GM18526 (cell line): Measurements from ENCODE around the gene EPHA4.

Experiments used
- POLR2A ChIP-seq: IDR thresholded peaks from 3 replicates; pipeline ENCODE4 v1.6.1; 2011; ENCODE audit not compliant: insufficient read length; ENCODE audit errors: extremely low read depth

Gene EPHA4

DNA sequence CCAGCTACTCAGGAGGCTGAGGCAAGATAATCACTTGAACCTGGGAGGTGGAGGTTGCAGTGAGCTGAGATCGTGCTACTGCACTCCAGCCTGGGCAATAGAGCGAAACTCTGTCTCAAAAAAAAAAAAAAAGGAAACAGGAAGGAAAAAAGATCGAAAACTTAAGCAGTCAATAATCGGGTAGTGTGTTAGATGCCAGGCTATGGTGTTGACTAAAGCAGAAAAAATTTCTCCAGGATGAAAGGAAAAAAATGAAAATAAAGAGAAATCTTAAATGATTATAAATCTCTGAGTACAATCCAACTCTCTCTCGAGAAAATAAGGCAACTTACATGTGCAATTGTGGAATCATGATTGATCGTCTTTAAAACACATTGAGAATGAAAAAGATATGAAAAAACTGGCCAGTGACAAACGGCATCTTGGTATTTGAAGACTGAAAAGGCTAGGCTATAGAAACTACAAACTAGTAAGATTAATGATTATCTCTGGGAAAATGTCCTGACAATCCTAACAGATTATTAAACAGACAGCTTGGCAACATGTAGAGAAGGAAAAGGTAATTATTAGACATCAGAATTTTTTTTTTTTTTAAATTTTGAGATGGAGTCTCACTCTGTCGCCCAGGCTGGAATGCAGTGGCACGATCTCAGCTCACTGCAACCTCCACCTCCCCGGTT, 16.3 kb upstream of the EPHA4 start:
- TF ChIP-seq POLR2A = no peak

DNA sequence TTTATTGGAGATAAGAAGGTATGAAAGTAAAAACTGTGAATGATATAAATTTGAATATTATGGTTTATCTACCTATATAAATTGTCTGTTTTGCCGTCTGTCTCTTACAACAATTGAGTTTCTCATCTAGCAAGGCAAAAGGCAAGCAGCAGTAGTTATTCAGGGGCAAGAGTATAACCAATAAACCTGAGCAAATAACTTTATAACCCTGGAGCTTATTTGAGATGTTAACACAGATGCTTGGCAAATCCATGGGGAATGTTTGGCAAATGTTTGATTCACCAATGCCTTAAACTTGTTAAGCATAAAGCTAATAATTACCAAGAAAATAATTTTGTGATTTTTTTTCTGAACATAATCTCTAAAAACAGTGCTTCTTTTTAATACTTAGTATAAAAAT, 9.9 kb upstream of the EPHA4 start:
- no peak for TF ChIP-seq POLR2A

- TF ChIP-seq POLR2A = no peak
These were observed 2.1 kb upstream of the EPHA4 start for GRCh38 chr2:221574231-221574570.

GRCh38 chr2:221573430-221574230, 1.5 kb upstream of the EPHA4 start:
- TF ChIP-seq POLR2A = no peak

DNA sequence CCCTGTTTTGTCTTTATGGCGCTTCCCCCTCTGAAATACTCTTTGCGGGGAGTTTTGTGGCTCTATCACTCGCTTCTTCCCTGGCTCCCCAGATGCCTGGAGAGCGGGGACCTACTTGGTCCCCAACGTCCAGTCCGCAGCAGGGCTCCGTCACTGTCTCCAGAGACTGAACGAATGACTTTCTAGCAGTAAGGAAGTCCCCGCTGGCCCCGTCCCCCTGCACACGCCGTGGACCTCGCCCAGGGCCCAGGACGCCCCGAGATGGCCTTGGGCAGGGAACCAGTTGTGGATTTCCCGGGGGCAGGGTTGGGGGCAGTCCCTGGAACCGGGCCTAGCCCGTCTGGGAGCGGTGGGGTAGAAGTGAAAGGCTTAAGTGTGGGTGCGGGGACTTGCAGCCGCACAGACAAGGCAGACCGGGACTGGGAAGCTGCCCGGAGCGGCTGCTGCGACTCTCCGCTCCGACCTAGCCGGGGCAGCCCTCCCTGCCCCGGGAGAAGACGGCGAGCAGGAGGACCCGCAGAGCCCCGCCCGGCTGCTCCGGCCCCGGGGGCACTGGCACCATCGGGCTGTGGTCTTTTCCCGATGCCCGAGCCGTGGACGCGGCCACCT, 821 bp upstream of the EPHA4 start:
- TF ChIP-seq POLR2A = no peak

GRCh38 chr2:221571551-221572218, 419 bp downstream of the EPHA4 start:
- TF ChIP-seq POLR2A = no peak

GRCh38 chr2:221571025-221571550, 1.0 kb downstream of the EPHA4 start:
- TF ChIP-seq POLR2A = no peak

DNA sequence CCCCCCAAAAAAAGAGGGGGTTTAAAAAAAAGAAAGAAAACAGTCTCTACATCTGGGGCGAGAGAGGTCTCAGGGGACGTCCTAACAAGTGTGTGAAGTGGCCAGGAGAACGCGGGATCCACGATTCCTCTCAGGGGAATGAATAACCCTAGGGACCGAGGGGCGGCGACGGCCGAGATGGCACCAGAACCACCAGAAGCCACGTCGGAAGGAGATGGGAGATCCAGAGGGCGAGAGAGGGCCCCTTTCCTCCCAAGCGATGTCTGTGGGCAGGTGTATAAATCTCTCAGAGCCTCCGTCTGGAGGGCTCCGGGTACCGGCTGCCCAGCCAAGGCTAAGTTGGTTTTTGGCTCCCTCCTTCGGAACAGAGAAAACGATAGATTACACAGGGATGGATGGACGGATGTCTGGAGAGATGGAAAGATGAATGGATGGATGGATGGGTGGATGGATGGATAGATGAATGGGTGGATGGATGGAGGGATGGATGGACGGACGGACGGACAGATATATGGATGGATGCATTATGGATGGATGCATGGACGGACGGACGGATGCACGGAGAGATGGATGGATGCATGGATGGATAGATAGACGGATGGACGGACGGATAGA, 1.7 kb downstream of the EPHA4 start:
- no peak for TF ChIP-seq POLR2A

DNA sequence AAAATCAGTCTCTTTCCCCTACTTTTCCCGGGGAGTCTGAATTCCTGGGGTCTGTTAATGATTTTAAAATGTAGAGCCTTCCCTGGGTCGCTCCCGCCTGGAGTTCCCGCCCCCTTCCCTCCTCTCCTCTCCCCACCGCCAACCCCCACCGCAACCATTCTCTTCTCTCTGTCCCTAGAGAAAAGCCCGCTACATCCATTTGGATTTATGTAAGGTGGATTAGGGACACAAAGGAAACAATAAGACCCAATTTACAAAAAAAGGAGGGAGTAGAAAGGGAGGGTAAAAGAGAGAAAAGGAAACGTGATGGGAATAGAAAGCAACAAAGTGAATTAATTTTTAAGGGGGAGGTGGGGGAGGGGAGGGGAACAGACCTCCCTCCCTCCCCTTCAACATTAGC, 2.2 kb downstream of the EPHA4 start:
- no peak for TF ChIP-seq POLR2A

GRCh38 chr2:221569425-221569845, 2.7 kb downstream of the EPHA4 start:
- TF ChIP-seq POLR2A = no peak

GRCh38 chr2:221568299-221568698, 3.8 kb downstream of the EPHA4 start:
- no peak for TF ChIP-seq POLR2A

- no peak for TF ChIP-seq POLR2A
These were observed 4.3 kb downstream of the EPHA4 start for GRCh38 chr2:221567809-221568208.

DNA sequence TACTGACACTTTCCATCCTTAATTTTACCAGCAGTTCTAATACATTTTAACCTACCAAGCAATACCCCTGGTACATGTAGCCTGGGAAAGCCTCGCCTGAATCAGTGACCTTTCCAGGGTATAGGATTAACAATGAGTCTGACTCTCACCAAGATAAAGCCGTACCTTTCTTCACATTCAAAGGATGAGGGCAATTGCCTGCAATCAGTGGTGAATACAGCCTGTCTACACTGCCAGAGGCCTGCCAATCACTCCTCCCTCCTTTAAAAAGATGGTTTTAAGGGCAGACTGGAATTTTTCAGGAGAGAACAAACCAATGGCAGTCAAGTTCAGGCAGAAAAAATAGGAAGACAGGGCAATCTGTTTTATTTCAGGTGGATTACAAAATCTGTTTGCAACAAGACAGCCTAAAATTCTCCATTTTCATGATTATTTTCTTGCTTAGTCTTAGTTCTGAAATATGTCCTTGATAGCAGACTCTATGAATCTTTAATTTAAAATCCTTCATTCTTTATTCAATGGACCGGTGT, 4.8 kb downstream of the EPHA4 start:
- TF ChIP-seq POLR2A = no peak

DNA sequence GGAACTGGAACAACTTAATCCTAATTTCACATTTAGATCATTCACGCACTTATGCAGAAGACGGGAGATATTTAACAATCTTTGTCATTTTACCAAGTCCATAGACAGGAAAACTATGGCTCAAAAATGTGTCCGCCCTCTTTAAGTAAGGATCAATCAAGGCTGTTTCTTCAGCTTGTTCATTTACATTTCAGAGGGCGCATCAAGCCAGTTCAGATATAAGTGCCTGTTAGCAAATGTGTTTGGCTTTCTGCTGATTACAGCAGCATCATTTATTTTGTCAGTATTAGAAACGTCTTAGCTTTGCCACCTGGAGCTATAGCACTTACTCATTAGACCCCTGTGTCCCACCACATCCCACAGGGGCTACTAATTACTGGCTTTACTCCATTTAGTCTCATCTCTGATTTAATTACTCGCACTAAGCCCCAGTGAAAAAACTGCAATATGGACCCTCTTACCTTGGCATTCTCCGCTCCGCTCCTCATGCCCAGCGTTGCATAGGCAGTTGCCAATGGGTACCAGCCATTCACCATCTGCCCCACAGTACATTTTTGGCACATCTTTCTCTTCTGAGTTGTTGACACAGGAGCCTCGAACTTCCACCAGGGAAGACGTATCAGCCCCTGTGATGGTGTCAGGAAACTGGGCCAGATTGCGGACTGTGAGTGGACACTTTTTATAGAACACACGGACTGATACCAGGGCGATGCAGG, 8.7 kb downstream of the EPHA4 start:
- no peak for TF ChIP-seq POLR2A
